BLaER1 treated with 17β-estradiol and CSF1 and Interleukin-3, amounts not matched to agents 10 nM and 100 nM (cell line): ENCODE measurements around the gene AQP3.

Experiments
- H3K27ac ChIP-seq, 11 experiments: shearing (Covaris generic); formaldehyde crosslinking; 2 replicates each; pipeline ENCODE4 v1.8.1; 2022
- H3K27me3 ChIP-seq, 11 experiments: shearing (Covaris generic); formaldehyde crosslinking; 2 replicates each; pipeline ENCODE4 v1.8.1; 2022
- H3K36me3 ChIP-seq, 11 experiments: shearing (Covaris generic); formaldehyde crosslinking; 2 replicates each; pipeline ENCODE4 v1.8.1; 2022
- H3K4me1 ChIP-seq, 10 experiments: shearing (Covaris generic); formaldehyde crosslinking; 2 replicates each; pipeline ENCODE4 v1.8.1; 2022
- H3K4me2 ChIP-seq, 11 experiments: shearing (Covaris generic); formaldehyde crosslinking; 2 replicates each; pipeline ENCODE4 v1.8.1; 2022
- H3K4me3 ChIP-seq, 10 experiments: shearing (Covaris generic); formaldehyde crosslinking; 2 replicates each; pipeline ENCODE4 v1.8.1; 2022
- H3K9ac ChIP-seq, 11 experiments: shearing (Covaris generic); formaldehyde crosslinking; 2 replicates each; pipeline ENCODE4 v1.8.1; 2022
- H3K9me3 ChIP-seq, 11 experiments: shearing (Covaris generic); formaldehyde crosslinking; replicated peaks in 1 of 11; 2 replicates each; pipeline ENCODE4 v1.8.1; 2022
- H4K20me1 ChIP-seq, 11 experiments: shearing (Covaris generic); formaldehyde crosslinking; 2 replicates each; pipeline ENCODE4 v1.8.1; 2022
- Cebpa-rat ChIP-seq, 11 experiments: shearing (Covaris generic); IDR thresholded peaks; 2 replicates each; pipeline ENCODE4 v1.8.1; 2022

AQP3 gene

GRCh38 chr9:33440609-33441008 lies 6.8 kb downstream of the AQP3 start:
- TF ChIP-seq Cebpa-rat (IDR thresholded peaks at IDR 0.05), result no peak
- Histone ChIP-seq H3K9me3 (no peaks in the 10 kb centered on the region), H4K20me1 (no peaks in the 10 kb centered on the region), H3K4me2 (no peak overlapping the region), H3K36me3 (no peaks in the 10 kb centered on the region), H3K4me3 (no peak overlapping the region), H3K27ac (no peak overlapping the region), H3K9ac (no peak overlapping the region), H3K4me1 (peaks cover 2 to 75% (median 40%) of the 10 kb centered on the region in 10 experiments; a peak in 19 of 20 replicates), H3K27me3 (no peaks in the 10 kb centered on the region)

- Histone ChIP-seq H3K9ac (no peak overlapping the region), H3K36me3 (no peaks in the 10 kb centered on the region), H3K9me3 (no peaks in the 10 kb centered on the region), H3K4me3 (no peak overlapping the region), H3K4me1 (peaks cover 0 to 73% (median 36%) of the 10 kb centered on the region in 10 experiments; a peak in 15 of 20 replicates), H3K27ac (no peak overlapping the region), H4K20me1 (no peaks in the 10 kb centered on the region), H3K4me2 (peak overlapping the region in 7 of 11 experiments; percentile 17 to 68 (median 35); a peak in 13 of 22 replicates), H3K27me3 (no peaks in the 10 kb centered on the region)
- TF ChIP-seq Cebpa-rat (IDR thresholded peaks at IDR 0.05), result no peak
Measured at GRCh38 chr9:33440204-33440603, 7.2 kb downstream of the AQP3 start.

GRCh38 chr9:33439731-33440130 lies 7.7 kb downstream of the AQP3 start:
- no peak for TF ChIP-seq Cebpa-rat (IDR thresholded peaks at IDR 0.05)
- no peak overlapping the region for H3K27ac ChIP-seq
- no peaks in the 10 kb centered on the region for H3K9me3 ChIP-seq
- no peak overlapping the region for H3K9ac ChIP-seq
- no peak overlapping the region for H3K4me3 ChIP-seq
- H3K4me1 ChIP-seq, result peaks cover 0 to 68% (median 33%) of the 10 kb centered on the region in 10 experiments; a peak in 14 of 20 replicates
- no peaks in the 10 kb centered on the region for H4K20me1 ChIP-seq
- H3K36me3 ChIP-seq, result no peaks in the 10 kb centered on the region
- H3K27me3 ChIP-seq, result no peaks in the 10 kb centered on the region
- peak overlapping the region in 8 of 11 experiments; percentile 17 to 68 (median 36); a peak in 15 of 22 replicates for H3K4me2 ChIP-seq

- Histone ChIP-seq H3K9ac (no peak overlapping the region), H3K27ac (no peak overlapping the region), H3K4me3 (no peak overlapping the region), H3K36me3 (no peaks in the 10 kb centered on the region), H3K9me3 (no peaks in the 10 kb centered on the region), H3K4me1 (peaks cover 0 to 62% (median 30%) of the 10 kb centered on the region in 10 experiments; a peak in 13 of 20 replicates), H3K4me2 (peak overlapping the region in 8 of 11 experiments; percentile 17 to 68 (median 36); a peak in 14 of 22 replicates), H3K27me3 (no peaks in the 10 kb centered on the region), H4K20me1 (no peaks in the 10 kb centered on the region)
- TF ChIP-seq Cebpa-rat (IDR thresholded peaks at IDR 0.05), result no peak
Measured at GRCh38 chr9:33438926-33439680, 8.3 kb downstream of the AQP3 start.

DNA sequence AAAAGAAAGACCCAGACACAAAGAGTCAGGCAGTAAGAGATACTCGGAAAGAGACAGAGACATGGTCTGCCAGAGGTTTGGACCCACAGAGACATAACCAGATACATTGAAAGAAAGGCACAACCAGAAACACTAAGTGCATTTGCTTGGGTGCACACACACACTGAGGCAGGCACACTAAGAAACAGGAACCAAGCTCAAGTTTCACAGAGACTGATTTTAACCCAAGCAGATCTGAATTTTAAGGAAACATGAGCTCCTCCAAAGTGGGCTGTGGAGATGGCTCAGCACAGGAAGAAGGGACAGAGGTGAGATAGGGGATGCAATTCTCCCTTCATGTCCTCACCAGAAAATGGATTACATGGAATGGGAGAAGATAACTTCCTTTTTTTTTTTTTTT lies 9.5 kb downstream of the AQP3 start:
- Histone ChIP-seq H3K27ac (peak overlapping the region in 1 of 11 experiments; percentile 63; a peak in 2 of 22 replicates), H4K20me1 (no peaks in the 10 kb centered on the region), H3K36me3 (no peaks in the 10 kb centered on the region), H3K9me3 (no peaks in the 10 kb centered on the region), H3K4me2 (peak overlapping the region in 5 of 11 experiments; percentile 23 to 78 (median 68); a peak in 7 of 22 replicates), H3K9ac (peak overlapping the region in 1 of 11 experiments; percentile 11; a peak in 1 of 22 replicates), H3K4me3 (no peak overlapping the region), H3K27me3 (no peaks in the 10 kb centered on the region), H3K4me1 (peaks cover 0 to 51% (median 24%) of the 10 kb centered on the region in 10 experiments; a peak in 13 of 20 replicates)
- no peak for TF ChIP-seq Cebpa-rat (IDR thresholded peaks at IDR 0.05)

DNA sequence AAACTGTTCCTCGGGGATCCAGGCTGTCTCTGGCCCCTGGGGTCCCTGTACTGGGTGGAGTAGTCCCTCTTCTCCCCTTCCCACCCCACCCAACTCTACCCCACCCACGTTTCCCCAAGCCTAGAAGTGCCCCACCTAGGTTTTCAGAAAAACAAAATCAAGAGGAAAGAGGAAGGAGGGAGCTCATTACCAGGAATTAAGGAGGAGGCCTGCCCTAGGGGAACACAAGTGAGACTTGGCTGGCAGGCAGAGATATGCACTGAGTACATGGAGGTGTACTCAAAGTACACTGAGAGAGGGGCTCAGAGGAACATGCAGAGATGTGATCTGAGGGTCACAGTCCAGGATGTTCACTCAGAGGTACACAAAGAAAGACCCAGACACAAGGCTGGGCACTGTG lies 10.2 kb downstream of the AQP3 start:
- H3K4me3 ChIP-seq, result no peak overlapping the region
- peak overlapping the region in 4 of 11 experiments; percentile 18 to 63 (median 35); a peak in 6 of 22 replicates for H3K27ac ChIP-seq
- H3K9ac ChIP-seq, result peak overlapping the region in 2 of 11 experiments; percentile 11 to 18; a peak in 1 of 22 replicates
- no peak for TF ChIP-seq Cebpa-rat (IDR thresholded peaks at IDR 0.05)
- H4K20me1 ChIP-seq, result no peaks in the 10 kb centered on the region
- no peaks in the 10 kb centered on the region for H3K27me3 ChIP-seq
- no peaks in the 10 kb centered on the region for H3K36me3 ChIP-seq
- peaks cover 0 to 51% (median 24%) of the 10 kb centered on the region in 10 experiments; a peak in 13 of 20 replicates for H3K4me1 ChIP-seq
- H3K4me2 ChIP-seq, result peak overlapping the region in 5 of 11 experiments; percentile 28 to 78 (median 68); a peak in 9 of 22 replicates
- H3K9me3 ChIP-seq, result no peaks in the 10 kb centered on the region

DNA sequence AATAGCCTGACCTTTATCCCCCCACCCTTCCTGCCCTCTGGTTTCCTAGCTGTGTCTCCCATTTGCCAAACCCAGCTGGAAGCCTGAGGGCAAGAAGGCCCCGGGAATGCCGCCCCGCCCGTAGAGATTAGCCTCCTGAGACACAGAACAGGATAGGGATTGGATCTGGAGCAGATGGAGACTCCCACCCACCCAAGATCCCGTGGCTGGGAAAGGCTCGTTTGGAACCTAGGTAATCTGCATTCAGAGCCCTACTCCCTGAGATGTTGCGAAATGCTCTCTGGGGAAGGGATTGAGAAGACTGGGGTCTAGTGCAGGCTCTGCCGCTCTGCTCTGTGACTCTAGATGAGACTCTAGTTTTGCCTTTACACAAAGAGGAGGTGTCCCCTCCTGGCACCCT lies 10.9 kb downstream of the AQP3 start:
- peak in 5 of 11 experiments; percentile 15 to 68 (median 54); a peak in 4 of 22 replicates for TF ChIP-seq Cebpa-rat (IDR thresholded peaks at IDR 0.05)
- Histone ChIP-seq H3K9ac (peak overlapping the region in 1 of 11 experiments; percentile 18; a peak in 1 of 22 replicates), H3K9me3 (no peaks in the 10 kb centered on the region), H3K4me3 (no peak overlapping the region), H3K4me1 (peaks cover 0 to 53% (median 26%) of the 10 kb centered on the region in 10 experiments; a peak in 13 of 20 replicates), H3K36me3 (no peaks in the 10 kb centered on the region), H3K27me3 (no peaks in the 10 kb centered on the region), H3K27ac (peak overlapping the region in 3 of 11 experiments; percentile 18 to 63 (median 26); a peak in 4 of 22 replicates), H3K4me2 (peak overlapping the region in 5 of 11 experiments; percentile 22 to 78 (median 68); a peak in 8 of 22 replicates), H4K20me1 (no peaks in the 10 kb centered on the region)

DNA sequence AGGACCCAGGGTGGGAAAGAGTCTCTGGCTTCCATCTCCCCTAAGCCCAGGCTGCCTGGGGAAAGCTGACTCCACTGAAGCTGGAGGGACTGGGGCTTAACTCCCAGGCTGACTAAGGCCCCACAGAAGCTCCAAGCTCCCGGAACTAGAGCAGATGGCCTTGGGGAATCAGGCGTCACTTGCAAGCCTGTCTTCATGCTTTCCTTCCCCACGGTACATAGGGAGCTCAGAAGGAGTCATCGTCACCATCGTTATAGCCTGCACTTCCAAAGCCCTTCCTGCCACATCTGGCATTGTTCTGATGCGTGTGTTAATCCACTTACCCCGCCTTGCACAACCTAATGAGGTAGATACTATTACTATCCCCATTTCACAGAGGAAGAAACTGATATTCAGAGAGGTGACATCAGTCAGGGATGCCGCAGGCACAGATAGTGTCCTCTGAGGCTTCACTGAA lies 11.5 kb downstream of the AQP3 start:
- Histone ChIP-seq H3K27me3 (no peaks in the 10 kb centered on the region), H3K9me3 (no peaks in the 10 kb centered on the region), H3K36me3 (no peaks in the 10 kb centered on the region), H3K4me3 (no peak overlapping the region), H3K27ac (no peak overlapping the region), H3K9ac (no peak overlapping the region), H3K4me1 (peaks cover 0 to 59% (median 27%) of the 10 kb centered on the region in 10 experiments; a peak in 13 of 20 replicates), H3K4me2 (peak overlapping the region in 2 of 11 experiments; percentile 68 to 78; a peak in 3 of 22 replicates), H4K20me1 (no peaks in the 10 kb centered on the region)
- no peak for TF ChIP-seq Cebpa-rat (IDR thresholded peaks at IDR 0.05)
